ENCODE data around the gene GPR132. TPM values are rescaled to one million over a fixed set of nuclear protein-coding genes. Genes with fewer than 3 reads are reported as not detected.
"Not testable (repeated sequence)": the region's sequence is repeated elsewhere in the genome, so short reads cannot be mapped to it uniquely, and the experiment has no call there.

Gene GPR132, protein sequence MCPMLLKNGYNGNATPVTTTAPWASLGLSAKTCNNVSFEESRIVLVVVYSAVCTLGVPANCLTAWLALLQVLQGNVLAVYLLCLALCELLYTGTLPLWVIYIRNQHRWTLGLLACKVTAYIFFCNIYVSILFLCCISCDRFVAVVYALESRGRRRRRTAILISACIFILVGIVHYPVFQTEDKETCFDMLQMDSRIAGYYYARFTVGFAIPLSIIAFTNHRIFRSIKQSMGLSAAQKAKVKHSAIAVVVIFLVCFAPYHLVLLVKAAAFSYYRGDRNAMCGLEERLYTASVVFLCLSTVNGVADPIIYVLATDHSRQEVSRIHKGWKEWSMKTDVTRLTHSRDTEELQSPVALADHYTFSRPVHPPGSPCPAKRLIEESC
- total RNA-seq (10 to 100 TPM in 1 of 2 donors, 1 to 10 TPM in 1; 1.9 to 10.4 TPM), polyA plus RNA-seq (ENCODE audit: insufficient read length in 6 of 6) (1 to 10 TPM in 3 of 6 donors, under 1 TPM in 3; 0.61 to 1.8 (median 1.1) TPM)
- long read RNA-seq, donor 1 = 0 reads
- long read RNA-seq, donor 2 = 0 reads
- long read RNA-seq, donor 3 = 0 reads
- long read RNA-seq, donor 4 = 0 reads
- long read RNA-seq, donor 5 = 0 reads
- long read RNA-seq, donor 6 = 0 reads
- long read RNA-seq, donor 7 = 0 reads
- long read RNA-seq, donor 8 = 0 reads
- long read RNA-seq, donor 9 = 0 reads
- long read RNA-seq, donor 10 = 0 reads
- long read RNA-seq, donor 11 = 0 reads
- long read RNA-seq, donor 12 = 0 reads

DNA sequence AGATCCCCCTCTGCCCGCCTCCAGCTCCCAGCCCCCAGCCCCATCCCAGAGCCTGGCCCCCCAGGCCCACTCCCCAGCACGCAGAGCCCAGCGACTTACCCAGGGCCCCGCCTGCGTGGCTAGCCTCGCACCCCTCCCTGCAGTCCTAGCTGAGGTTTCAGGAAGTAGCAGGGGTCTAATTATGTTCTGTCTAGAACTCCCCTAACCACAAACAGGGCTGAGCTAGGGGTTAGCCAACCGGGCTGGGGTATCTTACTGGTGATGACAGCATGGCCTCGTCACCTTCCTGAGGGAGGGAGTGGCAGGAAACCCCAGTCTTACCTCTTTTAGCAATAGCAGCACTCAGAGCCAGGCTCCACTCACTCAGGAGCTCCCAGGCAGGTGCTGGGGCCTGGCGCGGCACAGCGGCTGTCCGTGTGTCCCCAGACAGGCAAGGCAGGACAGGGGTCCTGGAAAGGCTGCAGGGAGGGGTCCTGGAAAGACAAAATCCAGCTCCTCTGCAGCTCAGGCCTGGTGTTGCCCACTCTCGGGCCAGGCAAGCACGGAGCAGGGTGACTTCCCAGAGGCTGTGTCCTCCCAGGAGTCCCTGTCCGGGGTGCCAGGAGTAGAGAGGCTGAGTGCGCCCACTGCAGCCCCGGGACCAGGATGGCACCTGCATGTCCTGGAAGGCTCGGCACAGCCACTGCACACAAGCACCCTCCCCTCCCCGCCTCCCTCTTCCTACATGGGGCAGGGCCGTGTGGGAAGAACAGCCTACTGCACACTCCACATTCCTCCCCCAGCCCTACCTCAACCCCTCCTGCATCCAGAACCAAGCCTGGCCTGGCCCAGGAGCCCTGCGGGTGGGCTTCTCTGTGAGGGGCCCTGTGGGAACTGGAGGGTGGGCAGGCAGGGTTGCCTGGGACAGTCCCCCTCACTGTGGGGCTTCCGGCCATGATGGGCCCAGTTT lies at the start of gene GPR132:
Gene GPR132, minus strand, starts transcription at position 151 of the 949 bp plus-strand sequence. CDS start 10,010 bp downstream, outside the sequence.
- Histone ChIP-seq H3K27me3 (peaks cover 0 to 3% of the 10 kb centered on the region in 2 donors), H3K4me3 (peak within 1 kb of the TSS in 1 of 2 donors; percentile 53), H3K27ac (peak within 1 kb of the TSS; percentile 56 to 95), H3K36me3 (no peaks in the 10 kb centered on the region), H3K9me3 (no peaks in the 10 kb centered on the region), H3K4me1 (peaks cover 7 to 92% of the 10 kb centered on the region in 2 donors)
- intact Hi-C loops (cut with DNase I) = no loop called here
- TF ChIP-seq, protein P1, sequence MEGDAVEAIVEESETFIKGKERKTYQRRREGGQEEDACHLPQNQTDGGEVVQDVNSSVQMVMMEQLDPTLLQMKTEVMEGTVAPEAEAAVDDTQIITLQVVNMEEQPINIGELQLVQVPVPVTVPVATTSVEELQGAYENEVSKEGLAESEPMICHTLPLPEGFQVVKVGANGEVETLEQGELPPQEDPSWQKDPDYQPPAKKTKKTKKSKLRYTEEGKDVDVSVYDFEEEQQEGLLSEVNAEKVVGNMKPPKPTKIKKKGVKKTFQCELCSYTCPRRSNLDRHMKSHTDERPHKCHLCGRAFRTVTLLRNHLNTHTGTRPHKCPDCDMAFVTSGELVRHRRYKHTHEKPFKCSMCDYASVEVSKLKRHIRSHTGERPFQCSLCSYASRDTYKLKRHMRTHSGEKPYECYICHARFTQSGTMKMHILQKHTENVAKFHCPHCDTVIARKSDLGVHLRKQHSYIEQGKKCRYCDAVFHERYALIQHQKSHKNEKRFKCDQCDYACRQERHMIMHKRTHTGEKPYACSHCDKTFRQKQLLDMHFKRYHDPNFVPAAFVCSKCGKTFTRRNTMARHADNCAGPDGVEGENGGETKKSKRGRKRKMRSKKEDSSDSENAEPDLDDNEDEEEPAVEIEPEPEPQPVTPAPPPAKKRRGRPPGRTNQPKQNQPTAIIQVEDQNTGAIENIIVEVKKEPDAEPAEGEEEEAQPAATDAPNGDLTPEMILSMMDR (IDR thresholded peaks at IDR 0.05) = no peak
- ATAC-seq (peak; percentile 55), DNase-seq (peak in 3 of 4 donors; percentile 33 to 90 (median 70))

DNA sequence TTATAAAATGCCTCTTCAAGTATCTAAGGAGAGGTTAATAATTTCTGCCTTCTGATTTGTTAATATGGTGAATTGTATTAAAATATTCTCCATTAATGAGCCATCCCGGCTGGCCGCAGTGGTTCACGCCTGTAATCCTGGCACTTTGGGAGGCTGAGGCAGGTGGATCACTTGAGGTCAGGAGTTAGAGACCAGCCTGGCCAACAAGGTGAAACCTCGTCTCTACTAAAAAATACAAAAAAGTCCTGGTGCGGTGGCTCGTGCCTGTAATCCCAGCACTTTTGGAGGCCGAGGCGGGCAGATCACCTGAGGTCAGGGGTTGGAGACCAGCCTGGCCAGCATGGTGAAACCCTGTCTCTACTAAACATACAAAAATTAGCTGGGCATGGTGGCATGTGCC lies 44.0 kb upstream of the GPR132 start:
- H3K36me3 ChIP-seq; H3K4me1 ChIP-seq; H3K9me3 ChIP-seq; ATAC-seq; DNase-seq; H3K27ac ChIP-seq; intact Hi-C loops (cut with DNase I); H3K4me3 ChIP-seq: not testable (repeated sequence)
- H3K27me3 ChIP-seq = peaks cover 0 to 17% of the 10 kb centered on the region in 2 donors

DNA sequence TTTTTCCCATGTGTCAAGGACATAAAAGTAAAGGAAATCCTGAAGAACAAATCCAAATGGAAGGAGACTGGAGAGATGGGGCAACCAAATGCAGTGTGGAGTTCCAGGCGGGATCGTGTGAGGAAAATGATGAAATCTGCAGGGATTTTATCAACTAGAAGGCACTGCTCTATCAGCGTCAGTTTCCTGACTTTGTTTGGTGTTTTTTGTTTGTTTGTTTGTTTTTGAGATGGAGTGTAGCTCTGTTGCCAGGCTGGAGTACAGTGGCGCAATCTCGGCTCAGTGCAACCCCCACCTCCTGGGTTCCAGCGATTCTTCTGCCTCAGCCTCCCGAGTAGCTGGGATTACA lies 43.3 kb upstream of the GPR132 start:
- no peak overlapping the region for H3K4me3 ChIP-seq
- no peaks in the 10 kb centered on the region for H3K36me3 ChIP-seq
- H3K27ac ChIP-seq = no peak overlapping the region
- TF ChIP-seq, protein P1 (IDR thresholded peaks at IDR 0.05) = no peak
- no peaks in the 10 kb centered on the region for H3K9me3 ChIP-seq
- ATAC-seq (no peak), DNase-seq (no peak)
- intact Hi-C loops (cut with DNase I) = no loop called here
- H3K4me1 ChIP-seq = no peaks in the 10 kb centered on the region
- H3K27me3 ChIP-seq = peaks cover 0 to 17% of the 10 kb centered on the region in 2 donors

DNA sequence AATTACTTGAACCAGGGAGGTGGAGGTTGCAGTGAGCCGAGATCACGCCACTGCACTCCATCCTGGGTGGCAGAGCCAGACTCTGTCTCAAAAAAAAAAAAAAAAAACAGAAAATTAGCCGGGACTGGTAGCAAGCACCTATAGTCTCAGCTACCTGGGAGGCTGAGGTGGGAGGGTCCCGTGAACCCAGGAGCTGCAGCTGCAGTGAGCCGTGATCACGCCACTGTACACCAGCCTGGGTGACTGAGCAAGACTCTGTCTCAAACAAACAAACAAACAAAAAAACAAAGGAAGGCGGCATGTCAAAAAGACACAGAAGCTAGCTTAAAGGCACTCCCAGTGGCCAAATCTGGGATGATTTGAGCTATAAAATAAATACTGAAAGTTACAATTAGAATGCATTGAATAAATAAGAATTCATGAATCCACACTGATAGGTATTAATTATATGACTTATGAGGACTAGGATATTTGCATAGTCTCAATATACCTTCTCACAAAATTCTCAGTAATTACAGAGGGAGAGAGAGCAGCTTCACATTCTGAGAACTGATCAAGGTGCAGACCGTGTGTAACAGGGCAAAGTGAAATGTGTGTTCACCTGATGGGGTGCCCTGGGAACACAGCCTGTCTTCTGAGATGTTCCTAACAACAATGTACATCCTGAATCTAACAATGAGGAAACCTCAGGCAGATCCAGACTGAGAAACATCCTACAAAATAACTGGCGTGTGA lies 42.7 kb upstream of the GPR132 start:
- H3K27me3 ChIP-seq = peaks cover 0 to 17% of the 10 kb centered on the region in 2 donors
- ATAC-seq = no peak
- H3K36me3 ChIP-seq = no peaks in the 10 kb centered on the region
- no peak overlapping the region for H3K4me3 ChIP-seq
- H3K9me3 ChIP-seq = no peaks in the 10 kb centered on the region
- DNase-seq = no peak
- TF ChIP-seq, protein P1 (IDR thresholded peaks at IDR 0.05) = no peak
- no peak overlapping the region for H3K27ac ChIP-seq
- intact Hi-C loops (cut with DNase I) = no loop called here
- H3K4me1 ChIP-seq = no peaks in the 10 kb centered on the region

DNA sequence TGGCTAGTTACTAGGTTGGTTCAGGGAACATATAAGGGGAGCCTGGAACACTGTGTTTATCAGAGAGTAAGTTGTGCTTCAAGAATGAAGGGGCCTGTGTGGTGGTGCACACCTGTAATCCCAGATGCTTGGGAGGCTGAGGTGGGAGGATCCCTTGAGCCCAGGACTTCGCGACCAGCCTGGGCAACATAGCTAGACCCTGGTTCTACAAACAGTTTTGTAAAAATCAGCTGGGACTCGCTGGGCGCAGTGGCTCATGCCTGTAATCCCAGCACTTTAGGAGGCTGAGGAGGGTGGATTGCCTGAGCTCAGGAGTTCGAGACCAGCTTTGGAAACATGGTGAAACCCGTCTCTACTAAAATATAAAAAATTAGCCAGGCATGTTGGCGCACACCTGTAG lies 42.1 kb upstream of the GPR132 start:
- no peaks in the 10 kb centered on the region for H3K9me3 ChIP-seq
- H3K27ac ChIP-seq = no peak overlapping the region
- ATAC-seq (no peak), DNase-seq (no peak)
- no peak overlapping the region for H3K4me3 ChIP-seq
- no peaks in the 10 kb centered on the region for H3K36me3 ChIP-seq
- TF ChIP-seq, protein P1 (IDR thresholded peaks at IDR 0.05) = no peak
- H3K4me1 ChIP-seq = no peaks in the 10 kb centered on the region
- H3K27me3 ChIP-seq = peaks cover 0 to 17% of the 10 kb centered on the region in 2 donors
- intact Hi-C loops (cut with DNase I) = no loop called here

Data from left lung (tissue), 14 donors.